ENCODE data around the gene R3HDM1.
"Not testable (repeated sequence)": the region's sequence is repeated elsewhere in the genome, so short reads cannot be mapped to it uniquely, and the experiment has no call there.

Gene R3HDM1

GRCh38 chr2:135637456-135638087, 106.3 kb downstream of the R3HDM1 start:
- no peak for DNase-seq
- intact Hi-C loops (cut with DNase I), result no loop called here

GRCh38 chr2:135638825-135639224, 107.5 kb downstream of the R3HDM1 start:
- intact Hi-C loops (cut with DNase I), result no loop called here
- no peak for DNase-seq

- no peak for DNase-seq
- intact Hi-C loops (cut with DNase I), result no loop called here
Observed at GRCh38 chr2:135641156-135642068, 110.1 kb downstream of the R3HDM1 start.

- intact Hi-C loops (cut with DNase I), result no loop called here
- DNase-seq, result no peak
Observed at GRCh38 chr2:135647836-135648579, 116.7 kb downstream of the R3HDM1 start.

GRCh38 chr2:135650721-135651120, 119.4 kb downstream of the R3HDM1 start:
- no peak for DNase-seq

GRCh38 chr2:135651717-135652116, 120.4 kb downstream of the R3HDM1 start:
- intact Hi-C loops (cut with DNase I), result no loop called here
- DNase-seq, result peak in 1 of 10 donors; percentile 62

More at GRCh38 chr2:135650721-135651120, 119.4 kb downstream of the R3HDM1 start:
- intact Hi-C loops (cut with DNase I), result no loop called here

GRCh38 chr2:135654239-135654638, 123.0 kb downstream of the R3HDM1 start:
- DNase-seq; intact Hi-C loops (cut with DNase I): not testable (repeated sequence)

- intact Hi-C loops (cut with DNase I), result no loop called here
- DNase-seq, result no peak
Observed at GRCh38 chr2:135657806-135658582, 126.7 kb downstream of the R3HDM1 start.

GRCh38 chr2:135662088-135662487, 130.8 kb downstream of the R3HDM1 start:
- intact Hi-C loops (cut with DNase I), result no loop called here
- no peak for DNase-seq

GRCh38 chr2:135663148-135663700, 131.9 kb downstream of the R3HDM1 start:
- intact Hi-C loops (cut with DNase I), result no loop called here
- no peak for DNase-seq

- intact Hi-C loops (cut with DNase I), result no loop called here
Observed at GRCh38 chr2:135664623-135665068, 133.4 kb downstream of the R3HDM1 start.

GRCh38 chr2:135667045-135667444, 135.8 kb downstream of the R3HDM1 start:
- intact Hi-C loops (cut with DNase I), result no loop called here
- DNase-seq, result no peak

More at GRCh38 chr2:135664623-135665068, 133.4 kb downstream of the R3HDM1 start:
- no peak for DNase-seq

GRCh38 chr2:135674453-135674852, 143.2 kb downstream of the R3HDM1 start:
- no peak for DNase-seq

GRCh38 chr2:135676031-135676430, 144.7 kb downstream of the R3HDM1 start:
- no peak for DNase-seq
- intact Hi-C loops (cut with DNase I), result no loop called here

More at GRCh38 chr2:135674453-135674852, 143.2 kb downstream of the R3HDM1 start:
- intact Hi-C loops (cut with DNase I), result no loop called here

- DNase-seq, result no peak
- intact Hi-C loops (cut with DNase I), result no loop called here
Observed at GRCh38 chr2:135679125-135679524, 147.8 kb downstream of the R3HDM1 start.

GRCh38 chr2:135685361-135685760, 154.1 kb downstream of the R3HDM1 start:
- intact Hi-C loops (cut with DNase I), result no loop called here
- no peak for DNase-seq

GRCh38 chr2:135688978-135689377, 157.7 kb downstream of the R3HDM1 start:
- intact Hi-C loops (cut with DNase I), result no loop called here

GRCh38 chr2:135689679-135690078, 158.4 kb downstream of the R3HDM1 start:
- intact Hi-C loops (cut with DNase I), result no loop called here
- no peak for DNase-seq

More at GRCh38 chr2:135688978-135689377, 157.7 kb downstream of the R3HDM1 start:
- no peak for DNase-seq

GRCh38 chr2:135694711-135695110, 163.4 kb downstream of the R3HDM1 start:
- no peak for DNase-seq
- intact Hi-C loops (cut with DNase I), result no loop called here

GRCh38 chr2:135698838-135699237, 167.6 kb downstream of the R3HDM1 start:
- intact Hi-C loops (cut with DNase I), result no loop called here
- no peak for DNase-seq
